H1 (cell line): ENCODE data around the gene NSUN6. TPM values are rescaled to one million over a fixed set of nuclear protein-coding genes. Genes with fewer than 3 reads are reported as not detected.

Source experiments
- ASH2L ChIP-seq: fragments of 200-600, 300-600 bp; sonication (generic); IDR thresholded peaks from one replicate; pipeline ENCODE4 v1.7.1; 2017; ENCODE audit warnings: low read length
- CBX5 ChIP-seq: fragments of 300-800, 300-1000 bp; sonication (generic); IDR thresholded peaks from 2 replicates; pipeline ENCODE4 v1.7.1; 2016; ENCODE audit warnings: antibody characterized with exemption, low read length, low read depth
- CHD1 ChIP-seq: IDR thresholded peaks from 2 replicates; pipeline ENCODE4 v1.6.1; 2012; ENCODE audit warnings: low read depth, low read length, improper control_type of control experiment
- CHD7 ChIP-seq: fragments of 300-600 bp; sonication (generic); IDR thresholded peaks from 2 replicates; pipeline ENCODE4 v1.7.1; 2012; ENCODE audit warnings: low read length, moderate library complexity, mild to moderate bottlenecking, inconsistent platforms; ENCODE audit not compliant: insufficient replicate concordance
- KDM1A ChIP-seq: fragments of 200-600, 300-600 bp; sonication (generic); IDR thresholded peaks from 2 replicates; pipeline ENCODE4 v1.7.1; 2016; ENCODE audit warnings: mild to moderate bottlenecking, low read length, borderline replicate concordance
- RXRA ChIP-seq: IDR thresholded peaks from 2 replicates; pipeline ENCODE4 v1.6.1; 2011; ENCODE audit warnings: low read depth, mild to moderate bottlenecking, low read length, moderate library complexity; ENCODE audit not compliant: insufficient read depth
- SIX5 ChIP-seq: IDR thresholded peaks from 2 replicates; pipeline ENCODE4 v1.6.1; 2011; ENCODE audit warnings: mild to moderate bottlenecking, low read depth, low read length
- SRF ChIP-seq: IDR thresholded peaks from 2 replicates; pipeline ENCODE4 v1.6.1; 2011; ENCODE audit warnings: mild to moderate bottlenecking, low read depth, low read length, moderate library complexity
- polyA plus RNA-seq, 7 experiments: library from polyadenylated mRNA; depleted of rRNA in 3 of 7; stranded (reverse) in 5 of 7; unstranded in 2 of 7; fragments of >200 nt in 5 of 7; fragments of 200-250 nt in 2 of 7; gene quantifications; 1 replicate in 5 of 7; 2 replicates in 1 of 7; 4 replicates in 1 of 7; pipeline versions ENCODE4 v1.2.1 to v1.2.3, GENCODE V29; 2011 to 2013; ENCODE audit warnings: missing spikeins in 2 of 7, mixed read lengths in 2 of 7
- total RNA-seq: library from RNA; stranded (reverse); fragmentation: NEBNext Ultra II Directional; extraction: Animal tissue kit (Norgen Biotek cat#: 25700); gene quantifications from 2 replicates; pipeline ENCODE4 v1.2.1, GENCODE V29; 2021
- TF ChIP-seq, protein P1 (sequence below): IDR thresholded peaks from 2 replicates; pipeline ENCODE4 v1.6.1; 2012; ENCODE audit warnings: low read length, inconsistent platforms

Gene NSUN6
- total and polyA plus RNA-seq, 2 of the 8 experiments (the other 6 are each of a cell fraction or from before 2014, with no cell fraction given) = 5.9 to 14.4 TPM

- no peak for TF ChIP-seq CHD7
- no peak for TF ChIP-seq ASH2L
- TF ChIP-seq KDM1A = no peak
- no peak for TF ChIP-seq CBX5
- TF ChIP-seq SIX5 = no peak
- no peak for TF ChIP-seq SRF
- TF ChIP-seq, protein P1, sequence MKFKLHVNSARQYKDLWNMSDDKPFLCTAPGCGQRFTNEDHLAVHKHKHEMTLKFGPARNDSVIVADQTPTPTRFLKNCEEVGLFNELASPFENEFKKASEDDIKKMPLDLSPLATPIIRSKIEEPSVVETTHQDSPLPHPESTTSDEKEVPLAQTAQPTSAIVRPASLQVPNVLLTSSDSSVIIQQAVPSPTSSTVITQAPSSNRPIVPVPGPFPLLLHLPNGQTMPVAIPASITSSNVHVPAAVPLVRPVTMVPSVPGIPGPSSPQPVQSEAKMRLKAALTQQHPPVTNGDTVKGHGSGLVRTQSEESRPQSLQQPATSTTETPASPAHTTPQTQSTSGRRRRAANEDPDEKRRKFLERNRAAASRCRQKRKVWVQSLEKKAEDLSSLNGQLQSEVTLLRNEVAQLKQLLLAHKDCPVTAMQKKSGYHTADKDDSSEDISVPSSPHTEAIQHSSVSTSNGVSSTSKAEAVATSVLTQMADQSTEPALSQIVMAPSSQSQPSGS = no peak
- TF ChIP-seq RXRA = no peak
- no peak for TF ChIP-seq CHD1
Observed at GRCh38 chr10:18675086-18675801, 23.9 kb upstream of the NSUN6 start (continued).
